Sigmoid colon (tissue), 7 donors: ENCODE data around the gene PRDM9. TPM values are rescaled to one million over a fixed set of nuclear protein-coding genes. Genes with fewer than 3 reads are reported as not detected.
"Not testable (repeated sequence)": the region's sequence is repeated elsewhere in the genome, so short reads cannot be mapped to it uniquely, and the experiment has no call there.

Source experiments
- DNase-seq: peaks from one replicate; pipeline ENCODE4 v3.0.0-alpha.2; 2019
- H3K27ac ChIP-seq, 4 donors: fragments of 200-600 bp; sonication (generic); one replicate each; pipeline ENCODE4 v1.5.1; 2016 to 2019; ENCODE audit warnings: mild to moderate bottlenecking in 1 of 4
- H3K27me3 ChIP-seq, 3 donors: fragments of 200-600 bp; sonication (generic); one replicate each; pipeline ENCODE4 v1.5.1; 2019; ENCODE audit warnings: mild to moderate bottlenecking in 1 of 3
- H3K36me3 ChIP-seq, 4 donors: fragments of 200-600 bp; sonication (generic); one replicate each; pipeline ENCODE4 v1.5.1; 2016 to 2019
- H3K4me1 ChIP-seq, 4 donors: fragments of 200-600 bp; sonication (generic); one replicate each; pipeline ENCODE4 v1.5.1; 2017 to 2019
- H3K4me3 ChIP-seq, 4 donors: fragments of 200-600 bp; sonication (generic); one replicate each; pipeline ENCODE4 v1.5.1; 2017 to 2019; ENCODE audit warnings: mild to moderate bottlenecking in 2 of 4, moderate library complexity in 1 of 4
- H3K9me3 ChIP-seq, 4 donors: fragments of 200-600 bp in 3 of 4; sonication (generic) in 3 of 4; one replicate each; pipeline versions ENCODE4 v1.5.1 to v1.6.1; 2013 to 2019
- EP300 ChIP-seq, 4 donors: sonication (generic); formaldehyde crosslinking; IDR thresholded peaks; one replicate each; pipeline ENCODE4 v1.6.1; 2017; ENCODE audit warnings: antibody characterized with exemption in 4 of 4
- POLR2A ChIP-seq, 2 donors: fragments of 450-650 bp; IDR thresholded peaks; one replicate each; pipeline ENCODE4 v1.6.1; 2016; ENCODE audit warnings: antibody characterized with exemption in 2 of 2, mild to moderate bottlenecking in 2 of 2, moderate library complexity in 2 of 2
- POLR2AphosphoS5 ChIP-seq, 4 donors: sonication (generic); formaldehyde crosslinking; IDR thresholded peaks; one replicate each; pipeline ENCODE4 v1.6.1; 2017; ENCODE audit warnings: antibody characterized with exemption in 4 of 4
- WGBS, 2 donors: extraction: QIAGEN DNeasy Blood & Tissue Kit; methylation state at CpG; one replicate each; pipeline ENCODE4 v1.1.7; 2013; 5-methylcytosine and 5-hydroxymethylcytosine counted together
- intact Hi-C: fragments of 100-400 bp; cut with DNase I; formaldehyde crosslinking; loops from one replicate; pipeline ENCODE4 v1.15.1; 2023
- polyA plus RNA-seq, 3 donors: library from polyadenylated mRNA; stranded (reverse); fragments of 200-250 nt; gene quantifications; one replicate each; pipeline ENCODE4 v1.2.3, GENCODE V29; 2013
- total RNA-seq, 4 donors: library from RNA; depleted of rRNA; stranded (reverse); fragments of >200 nt; gene quantifications; one replicate each; pipeline ENCODE4 v1.1.0, GENCODE V29; 2016
- TF ChIP-seq, protein P1 (sequence below), 4 experiments: fragments of 450-650 bp in 3 of 4; fragments of 200-600 bp in 1 of 4; IDR thresholded peaks; one replicate each; pipeline ENCODE4 v1.5.1; 2016 to 2019; ENCODE audit warnings: antibody characterized with exemption in 4 of 4, mild to moderate bottlenecking in 3 of 4, moderate library complexity in 2 of 4
- donor health status: healthy with polysubstance abuse.
- donor health status: Bipolar disorder and iron deficiency.
- donor health status: healthy.

Gene PRDM9
- total and polyA plus RNA-seq, 7 donors: not detected

DNA sequence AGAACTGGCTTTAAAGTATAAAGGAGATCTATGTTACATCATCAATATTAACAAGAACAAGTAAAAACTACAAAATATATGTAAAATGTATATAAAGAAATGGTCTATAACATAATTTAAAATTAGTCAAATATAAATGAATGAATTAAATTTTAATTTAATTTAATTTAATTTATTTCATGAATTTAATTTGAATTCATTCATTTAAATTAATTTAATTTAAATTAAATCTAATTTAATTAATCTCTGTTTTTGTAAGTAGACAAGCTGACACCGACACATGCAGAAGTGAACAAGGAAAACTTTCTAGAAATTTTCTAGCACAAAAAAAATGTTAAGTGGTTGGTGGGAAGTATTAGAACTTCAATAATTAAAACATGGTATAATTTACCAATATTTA lies 10.8 kb upstream of the PRDM9 start:
- WGBS, 2 donors: 88 to 89% methylated on average over 1 of the region's 1 CpG
- H3K4me3 ChIP-seq: no peak overlapping the region
- TF ChIP-seq, protein P1, sequence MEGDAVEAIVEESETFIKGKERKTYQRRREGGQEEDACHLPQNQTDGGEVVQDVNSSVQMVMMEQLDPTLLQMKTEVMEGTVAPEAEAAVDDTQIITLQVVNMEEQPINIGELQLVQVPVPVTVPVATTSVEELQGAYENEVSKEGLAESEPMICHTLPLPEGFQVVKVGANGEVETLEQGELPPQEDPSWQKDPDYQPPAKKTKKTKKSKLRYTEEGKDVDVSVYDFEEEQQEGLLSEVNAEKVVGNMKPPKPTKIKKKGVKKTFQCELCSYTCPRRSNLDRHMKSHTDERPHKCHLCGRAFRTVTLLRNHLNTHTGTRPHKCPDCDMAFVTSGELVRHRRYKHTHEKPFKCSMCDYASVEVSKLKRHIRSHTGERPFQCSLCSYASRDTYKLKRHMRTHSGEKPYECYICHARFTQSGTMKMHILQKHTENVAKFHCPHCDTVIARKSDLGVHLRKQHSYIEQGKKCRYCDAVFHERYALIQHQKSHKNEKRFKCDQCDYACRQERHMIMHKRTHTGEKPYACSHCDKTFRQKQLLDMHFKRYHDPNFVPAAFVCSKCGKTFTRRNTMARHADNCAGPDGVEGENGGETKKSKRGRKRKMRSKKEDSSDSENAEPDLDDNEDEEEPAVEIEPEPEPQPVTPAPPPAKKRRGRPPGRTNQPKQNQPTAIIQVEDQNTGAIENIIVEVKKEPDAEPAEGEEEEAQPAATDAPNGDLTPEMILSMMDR (IDR thresholded peaks at IDR 0.05): no peak
- TF ChIP-seq POLR2AphosphoS5 (IDR thresholded peaks at IDR 0.05) (no peak), EP300 (IDR thresholded peaks at IDR 0.05) (no peak), POLR2A (IDR thresholded peaks at IDR 0.05) (no peak)
- no peaks in the 10 kb centered on the region for H3K27me3 ChIP-seq
- no peaks in the 10 kb centered on the region for H3K36me3 ChIP-seq
- H3K27ac ChIP-seq: no peak overlapping the region
- intact Hi-C loops: no loop called here
- no peaks in the 10 kb centered on the region for H3K9me3 ChIP-seq
- no peaks in the 10 kb centered on the region for H3K4me1 ChIP-seq
- no peak for DNase-seq

DNA sequence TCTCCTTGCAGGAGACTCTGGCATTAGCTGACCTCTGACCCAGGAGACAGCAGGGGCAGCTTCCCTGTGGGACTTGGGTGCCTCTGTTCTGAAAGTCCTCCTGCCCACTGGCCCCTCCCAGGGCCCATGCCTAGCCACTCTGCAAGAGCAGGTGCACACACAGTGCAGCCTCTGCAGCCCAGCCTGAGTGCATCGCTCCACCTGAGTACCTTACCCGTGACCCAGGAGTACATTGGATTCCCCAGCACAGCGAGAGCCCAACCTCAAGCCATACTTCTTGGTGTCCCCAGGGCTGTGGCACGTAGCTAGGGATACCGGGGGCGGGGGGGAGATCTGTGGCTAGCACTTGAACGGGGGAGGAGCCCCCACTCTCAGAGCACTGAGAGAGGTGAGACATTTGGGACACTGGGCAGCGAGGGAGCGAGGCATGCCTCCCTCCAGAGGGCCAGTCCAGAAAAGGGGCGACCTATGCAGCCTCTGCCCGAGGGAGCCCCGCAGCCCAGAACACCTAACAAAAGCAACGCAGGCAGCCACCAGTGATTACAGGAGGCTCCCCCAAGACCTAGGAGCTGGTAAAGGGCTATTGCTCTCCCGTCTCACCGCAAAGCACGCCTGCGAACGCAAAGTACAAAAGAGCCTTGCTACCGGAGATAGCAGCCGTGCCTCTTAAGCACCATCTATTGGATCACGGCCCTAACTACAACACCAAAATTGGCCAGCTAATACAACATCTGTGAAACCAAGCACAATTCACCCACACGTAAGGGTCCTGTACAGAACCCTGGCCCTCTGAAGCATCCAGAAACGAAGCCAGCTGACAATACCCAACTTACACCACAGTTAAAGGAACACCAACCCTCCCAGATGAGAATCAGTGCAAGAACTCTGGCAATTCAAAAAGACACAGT lies 826 bp upstream of the PRDM9 start:
- Histone ChIP-seq H3K27me3 (no peaks in the 10 kb centered on the region), H3K4me3 (peak overlapping the region in 3 of 4 donors; percentile 3 to 36 (median 6)), H3K27ac (peak overlapping the region in 3 of 4 donors; percentile 18 to 59 (median 48)), H3K4me1 (no peaks in the 10 kb centered on the region), H3K36me3 (no peaks in the 10 kb centered on the region), H3K9me3 (no peaks in the 10 kb centered on the region)
- 73 to 76% methylated on average over 23 of the region's 23 CpGs for WGBS, 2 donors
- TF ChIP-seq, protein P1 (IDR thresholded peaks at IDR 0.05): no peak
- TF ChIP-seq POLR2A (IDR thresholded peaks at IDR 0.05) (no peak), EP300 (IDR thresholded peaks at IDR 0.05) (no peak), POLR2AphosphoS5 (IDR thresholded peaks at IDR 0.05) (no peak)
- DNase-seq: no peak
- intact Hi-C loops: no loop called here

DNA sequence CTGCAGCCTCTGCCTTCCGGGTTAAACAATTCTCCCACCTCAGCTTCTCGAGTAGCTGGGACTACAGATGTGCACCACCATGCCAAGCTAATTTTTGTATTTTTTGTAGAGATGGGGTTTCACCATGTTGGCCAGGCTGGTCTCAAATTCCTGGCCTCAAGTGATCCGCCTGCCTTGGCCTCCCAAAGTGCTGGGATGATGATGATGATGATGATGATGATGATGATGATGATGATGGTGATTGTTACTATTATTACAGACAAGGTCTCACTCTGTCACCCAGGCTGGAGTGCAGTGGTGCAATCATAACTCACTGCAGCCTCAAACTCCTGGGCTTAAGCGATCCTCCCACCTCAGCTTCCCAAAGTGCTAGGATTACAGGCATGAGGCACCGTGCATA lies 3.0 kb downstream of the PRDM9 start:
- intact Hi-C loops, H3K4me3 ChIP-seq, DNase-seq, H3K36me3 ChIP-seq, H3K9me3 ChIP-seq, H3K4me1 ChIP-seq, H3K27ac ChIP-seq, H3K27me3 ChIP-seq: not testable (repeated sequence)
- WGBS, 2 donors: 88% methylated on average over 5 of the region's 5 CpGs

DNA sequence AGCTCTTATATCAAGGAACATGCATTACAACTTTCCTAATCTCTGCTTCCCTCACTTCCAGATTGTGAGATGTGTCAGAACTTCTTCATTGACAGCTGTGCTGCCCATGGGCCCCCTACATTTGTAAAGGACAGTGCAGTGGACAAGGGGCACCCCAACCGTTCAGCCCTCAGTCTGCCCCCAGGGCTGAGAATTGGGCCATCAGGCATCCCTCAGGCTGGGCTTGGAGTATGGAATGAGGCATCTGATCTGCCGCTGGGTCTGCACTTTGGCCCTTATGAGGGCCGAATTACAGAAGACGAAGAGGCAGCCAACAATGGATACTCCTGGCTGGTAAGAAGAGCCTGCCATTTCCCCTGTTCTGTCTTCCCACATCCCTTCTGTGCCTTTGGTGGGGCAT lies 15.1 kb downstream of the PRDM9 start:
- Histone ChIP-seq H3K27me3 (no peaks in the 10 kb centered on the region), H3K4me3 (no peak overlapping the region), H3K27ac (no peak overlapping the region), H3K36me3 (no peaks in the 10 kb centered on the region), H3K9me3 (no peaks in the 10 kb centered on the region), H3K4me1 (no peaks in the 10 kb centered on the region)
- WGBS, 2 donors: 89 to 93% methylated on average over 4 of the region's 4 CpGs
- TF ChIP-seq POLR2AphosphoS5 (IDR thresholded peaks at IDR 0.05) (no peak), POLR2A (IDR thresholded peaks at IDR 0.05) (no peak), EP300 (IDR thresholded peaks at IDR 0.05) (no peak)
- TF ChIP-seq, protein P1 (IDR thresholded peaks at IDR 0.05): no peak
- no peak for DNase-seq
- intact Hi-C loops: no loop called here

DNA sequence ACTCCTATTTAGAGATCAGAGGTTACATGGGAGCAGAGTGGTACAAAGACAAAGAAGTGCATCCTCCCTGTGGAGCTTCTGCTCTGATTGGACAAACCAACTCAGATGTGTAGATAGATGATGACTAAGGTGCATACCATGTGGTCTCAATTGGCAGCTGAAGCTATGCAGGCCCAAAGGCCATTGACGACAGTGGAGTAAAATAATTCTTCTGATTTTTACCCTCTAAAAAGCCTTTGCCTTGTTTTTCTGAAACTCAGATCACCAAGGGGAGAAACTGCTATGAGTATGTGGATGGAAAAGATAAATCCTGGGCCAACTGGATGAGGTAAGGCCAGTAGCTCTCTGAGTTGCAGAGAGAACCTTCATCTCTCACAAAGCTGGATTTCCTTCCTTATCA lies 15.6 kb downstream of the PRDM9 start:
- Histone ChIP-seq H3K9me3 (peaks cover 0 to 3% (median 0%) of the 10 kb centered on the region in 4 donors), H3K27ac (no peak overlapping the region), H3K4me1 (no peaks in the 10 kb centered on the region), H3K36me3 (no peaks in the 10 kb centered on the region), H3K27me3 (no peaks in the 10 kb centered on the region), H3K4me3 (no peak overlapping the region)
- intact Hi-C loops: no loop called here
- TF ChIP-seq POLR2A (IDR thresholded peaks at IDR 0.05) (no peak), POLR2AphosphoS5 (IDR thresholded peaks at IDR 0.05) (no peak), EP300 (IDR thresholded peaks at IDR 0.05) (no peak)
- TF ChIP-seq, protein P1 (IDR thresholded peaks at IDR 0.05): no peak
- 92 to 95% methylated on average over 1 of the region's 1 CpG for WGBS, 2 donors
- DNase-seq: no peak
